ENCODE measurements around the gene CACNA2D1.

DNA sequence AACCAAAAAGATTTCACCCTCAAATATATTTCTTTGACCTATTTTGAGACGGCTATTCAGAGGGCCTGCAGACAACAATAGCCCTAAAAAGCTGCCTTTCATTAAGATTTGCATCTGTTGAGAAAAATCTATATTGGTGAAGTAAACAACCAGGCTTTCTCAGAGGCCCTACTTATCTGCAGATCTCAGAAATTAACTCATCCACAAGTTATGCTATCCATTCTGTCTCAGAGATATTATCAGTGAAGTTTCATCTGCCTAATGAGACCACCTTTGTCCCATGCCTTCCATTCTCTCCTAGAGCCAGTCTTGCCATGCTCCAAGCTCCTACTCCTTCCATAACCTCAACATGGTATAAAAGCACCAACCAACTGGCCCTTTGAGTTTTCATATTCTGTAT, 130.3 kb downstream of the CACNA2D1 start:
- TF ChIP-seq TEAD4 (IDR thresholded peaks at IDR 0.05) (no peak), EP300 (IDR thresholded peaks at IDR 0.05; ENCODE audit: borderline replicate concordance) (no peak), RAD21 (IDR thresholded peaks at IDR 0.05; ENCODE audit: low read depth) (no peak), YY1 (IDR thresholded peaks at IDR 0.05; ENCODE audit: low read depth) (no peak)
- TF ChIP-seq, protein P1, sequence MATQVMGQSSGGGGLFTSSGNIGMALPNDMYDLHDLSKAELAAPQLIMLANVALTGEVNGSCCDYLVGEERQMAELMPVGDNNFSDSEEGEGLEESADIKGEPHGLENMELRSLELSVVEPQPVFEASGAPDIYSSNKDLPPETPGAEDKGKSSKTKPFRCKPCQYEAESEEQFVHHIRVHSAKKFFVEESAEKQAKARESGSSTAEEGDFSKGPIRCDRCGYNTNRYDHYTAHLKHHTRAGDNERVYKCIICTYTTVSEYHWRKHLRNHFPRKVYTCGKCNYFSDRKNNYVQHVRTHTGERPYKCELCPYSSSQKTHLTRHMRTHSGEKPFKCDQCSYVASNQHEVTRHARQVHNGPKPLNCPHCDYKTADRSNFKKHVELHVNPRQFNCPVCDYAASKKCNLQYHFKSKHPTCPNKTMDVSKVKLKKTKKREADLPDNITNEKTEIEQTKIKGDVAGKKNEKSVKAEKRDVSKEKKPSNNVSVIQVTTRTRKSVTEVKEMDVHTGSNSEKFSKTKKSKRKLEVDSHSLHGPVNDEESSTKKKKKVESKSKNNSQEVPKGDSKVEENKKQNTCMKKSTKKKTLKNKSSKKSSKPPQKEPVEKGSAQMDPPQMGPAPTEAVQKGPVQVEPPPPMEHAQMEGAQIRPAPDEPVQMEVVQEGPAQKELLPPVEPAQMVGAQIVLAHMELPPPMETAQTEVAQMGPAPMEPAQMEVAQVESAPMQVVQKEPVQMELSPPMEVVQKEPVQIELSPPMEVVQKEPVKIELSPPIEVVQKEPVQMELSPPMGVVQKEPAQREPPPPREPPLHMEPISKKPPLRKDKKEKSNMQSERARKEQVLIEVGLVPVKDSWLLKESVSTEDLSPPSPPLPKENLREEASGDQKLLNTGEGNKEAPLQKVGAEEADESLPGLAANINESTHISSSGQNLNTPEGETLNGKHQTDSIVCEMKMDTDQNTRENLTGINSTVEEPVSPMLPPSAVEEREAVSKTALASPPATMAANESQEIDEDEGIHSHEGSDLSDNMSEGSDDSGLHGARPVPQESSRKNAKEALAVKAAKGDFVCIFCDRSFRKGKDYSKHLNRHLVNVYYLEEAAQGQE (IDR thresholded peaks at IDR 0.05; ENCODE audit: low read depth), result no peak

All from Ishikawa (cell line).